Duodenal mucosa (tissue), 2 donors: ENCODE results near the gene OPN1LW.
"Not testable (repeated sequence)": the region's sequence is repeated elsewhere in the genome, so short reads cannot be mapped to it uniquely, and the experiment has no call there.

Experiments
- H3K27ac ChIP-seq: one replicate; pipeline ENCODE4 v1.7.0; 2013; ENCODE audit warnings: low read depth, low read length
- H3K27me3 ChIP-seq, 2 donors: one replicate each; pipeline ENCODE4 v1.7.0; 2013; ENCODE audit warnings: low read length in 2 of 2, control low read depth in 1 of 2; ENCODE audit not compliant: insufficient read depth in 2 of 2, control insufficient read depth in 1 of 2
- H3K36me3 ChIP-seq, 2 donors: one replicate each; pipeline ENCODE4 v1.7.0; 2013; ENCODE audit warnings: low read length in 2 of 2, control low read depth in 1 of 2; ENCODE audit not compliant: insufficient read depth in 2 of 2, control insufficient read depth in 1 of 2
- H3K4me1 ChIP-seq, 2 donors: one replicate each; pipeline ENCODE4 v1.7.0; 2013; ENCODE audit warnings: low read length in 2 of 2, control low read depth in 1 of 2; ENCODE audit not compliant: insufficient read depth in 2 of 2, control insufficient read depth in 1 of 2
- H3K4me3 ChIP-seq, 2 donors: one replicate each; pipeline ENCODE4 v1.7.0; 2013; ENCODE audit warnings: low read length in 2 of 2, low read depth in 1 of 2
- H3K9ac ChIP-seq, 2 donors: one replicate each; pipeline ENCODE4 v1.7.0; 2013; ENCODE audit warnings: low read length in 2 of 2, low read depth in 1 of 2
- H3K9me3 ChIP-seq, 2 donors: one replicate each; pipeline ENCODE4 v1.7.0; 2013; ENCODE audit warnings: low read length in 2 of 2, control low read depth in 1 of 2; ENCODE audit not compliant: control insufficient read depth in 1 of 2

Gene OPN1LW

GRCh38 chrX:154144010-154144409 lies at the start of gene OPN1LW:
Gene OPN1LW, plus strand, starts transcription at chrX:154144243. Its CDS starts 41 bp downstream, at chrX:154144284.
- H3K4me1 ChIP-seq, H3K27me3 ChIP-seq, H3K9me3 ChIP-seq, H3K9ac ChIP-seq, H3K4me3 ChIP-seq, H3K36me3 ChIP-seq, H3K27ac ChIP-seq: not testable (repeated sequence)

- no peaks in the 10 kb centered on the region for H3K36me3 ChIP-seq
- H3K27me3 ChIP-seq = no peaks in the 10 kb centered on the region
- H3K4me3 ChIP-seq = no peak overlapping the region
- peak overlapping the region in 1 of 2 donors; percentile 88 for H3K9ac ChIP-seq
- no peak overlapping the region for H3K27ac ChIP-seq
- no peaks in the 10 kb centered on the region for H3K9me3 ChIP-seq
- peaks cover 33 to 41% of the 10 kb centered on the region in 2 donors for H3K4me1 ChIP-seq
Observed at GRCh38 chrX:154094833-154095232, 49.2 kb upstream of the OPN1LW start.

GRCh38 chrX:154096140-154097002 lies 47.7 kb upstream of the OPN1LW start:
- Histone ChIP-seq H3K36me3 (no peaks in the 10 kb centered on the region), H3K9ac (peak overlapping the region; percentile 59 to 88), H3K4me3 (peak overlapping the region; percentile 74 to 78), H3K4me1 (peaks cover 33 to 41% of the 10 kb centered on the region in 2 donors), H3K9me3 (no peaks in the 10 kb centered on the region), H3K27me3 (no peaks in the 10 kb centered on the region), H3K27ac (peak overlapping the region; percentile 78)

GRCh38 chrX:154097003-154097588 lies 46.9 kb upstream of the OPN1LW start:
- peak overlapping the region; percentile 74 to 78 for H3K4me3 ChIP-seq
- H3K27ac ChIP-seq = peak overlapping the region; percentile 78
- peaks cover 33 to 39% of the 10 kb centered on the region in 2 donors for H3K4me1 ChIP-seq
- H3K9ac ChIP-seq = peak overlapping the region; percentile 59 to 88
- H3K36me3 ChIP-seq = no peaks in the 10 kb centered on the region
- H3K27me3 ChIP-seq = no peaks in the 10 kb centered on the region
- no peaks in the 10 kb centered on the region for H3K9me3 ChIP-seq

GRCh38 chrX:154097589-154098541 lies 46.2 kb upstream of the OPN1LW start, which contains the start of gene MECP2:
Gene MECP2, minus strand, starts transcription at chrX:154097717.
- H3K36me3 ChIP-seq = no peaks in the 10 kb centered on the region

GRCh38 chrX:154098551-154098950 lies 45.5 kb upstream of the OPN1LW start:
- Histone ChIP-seq H3K9me3 (no peaks in the 10 kb centered on the region), H3K27ac (no peak overlapping the region), H3K9ac (no peak overlapping the region), H3K4me3 (no peak overlapping the region), H3K36me3 (no peaks in the 10 kb centered on the region), H3K4me1 (peaks cover 28 to 30% of the 10 kb centered on the region in 2 donors), H3K27me3 (no peaks in the 10 kb centered on the region)

More at GRCh38 chrX:154097589-154098541, 46.2 kb upstream of the OPN1LW start, which contains the start of gene MECP2:
- Histone ChIP-seq H3K4me1 (peaks cover 28 to 34% of the 10 kb centered on the region in 2 donors), H3K9me3 (no peaks in the 10 kb centered on the region), H3K4me3 (peak within 1 kb of the TSS; percentile 74 to 83), H3K27me3 (no peaks in the 10 kb centered on the region), H3K9ac (peak within 1 kb of the TSS; percentile 59 to 88), H3K27ac (peak within 1 kb of the TSS; percentile 78)

GRCh38 chrX:154113729-154114128 lies 30.3 kb upstream of the OPN1LW start:
- no peak overlapping the region for H3K4me3 ChIP-seq
- no peaks in the 10 kb centered on the region for H3K27me3 ChIP-seq
- no peak overlapping the region for H3K9ac ChIP-seq
- no peak overlapping the region for H3K27ac ChIP-seq
- no peaks in the 10 kb centered on the region for H3K36me3 ChIP-seq
- no peaks in the 10 kb centered on the region for H3K4me1 ChIP-seq
- H3K9me3 ChIP-seq = no peaks in the 10 kb centered on the region

GRCh38 chrX:154114652-154115051 lies 29.4 kb upstream of the OPN1LW start:
- H3K27ac ChIP-seq = no peak overlapping the region
- H3K4me1 ChIP-seq = no peaks in the 10 kb centered on the region
- no peak overlapping the region for H3K9ac ChIP-seq
- H3K9me3 ChIP-seq = no peaks in the 10 kb centered on the region
- no peaks in the 10 kb centered on the region for H3K36me3 ChIP-seq
- H3K27me3 ChIP-seq = no peaks in the 10 kb centered on the region
- no peak overlapping the region for H3K4me3 ChIP-seq

- Histone ChIP-seq H3K27ac (no peak overlapping the region), H3K9ac (no peak overlapping the region), H3K36me3 (no peaks in the 10 kb centered on the region), H3K9me3 (no peaks in the 10 kb centered on the region), H3K27me3 (no peaks in the 10 kb centered on the region), H3K4me3 (no peak overlapping the region), H3K4me1 (no peaks in the 10 kb centered on the region)
Observed at GRCh38 chrX:154115071-154115470, 29.0 kb upstream of the OPN1LW start.
